AG04449 (cell line): Measurements from ENCODE around the gene ACTL8.

ENCODE experiments used
- CTCF ChIA-PET: fragments of 350-600 bp; formaldehyde crosslinking; extraction: SDS; loops from one replicate; lab custom pipeline; 2021; ENCODE audit warnings: antibody characterized with exemption; lab: Yijun Ruan, JAX
- POLR2A ChIA-PET: fragments of 400-600, 350-600 bp; formaldehyde crosslinking; extraction: SDS; loops from one replicate; lab custom pipeline; 2020; ENCODE audit warnings: antibody characterized with exemption, inconsistent platforms; lab: Yijun Ruan, JAX
- DNase-seq: peaks from one replicate; pipeline ENCODE4 v3.0.0-alpha.2; 2010; ENCODE audit warnings: low read depth, low spot score
- H3K4me3 ChIP-seq: 2 replicates; pipeline ENCODE4 v1.5.1; 2011; ENCODE audit warnings: low read depth, mild to moderate bottlenecking, control low read depth, low read length
- CTCF ChIP-seq: IDR thresholded peaks from one replicate; pipeline ENCODE4 v1.5.1; 2011; ENCODE audit warnings: mild to moderate bottlenecking, moderate library complexity, low read length, control low read depth, inconsistent platforms; ENCODE audit not compliant: insufficient read depth; ENCODE audit errors: missing control alignments

The ACTL8 gene

GRCh38 chr1:17713993-17714392, 41.1 kb upstream of the ACTL8 start:
- no peak for DNase-seq
- POLR2A ChIA-PET: interaction anchor here (0.6 kb wide), 1 partner anchor 34 kb away, joined by 4 read pairs; no protein-coding TSS in a partner anchor
- CTCF ChIA-PET: interaction anchor here (1.0 to 1.4 kb wide), 3 partner anchors 11 to 202 kb away, joined by 3 read pairs; no protein-coding TSS in a partner anchor
- TF ChIP-seq CTCF: no peak
- no peak overlapping the region for H3K4me3 ChIP-seq

- DNase-seq: no peak
- CTCF ChIA-PET: no interaction called here
- H3K4me3 ChIP-seq: no peak overlapping the region
- POLR2A ChIA-PET: no interaction called here
- no peak for TF ChIP-seq CTCF
Measured at GRCh38 chr1:17717594-17718535, 37.3 kb upstream of the ACTL8 start.

GRCh38 chr1:17719874-17720273, 35.3 kb upstream of the ACTL8 start:
- ChIA-PET POLR2A (no interaction called here), CTCF (interaction anchor here (1.1 to 1.5 kb wide), 3 partner anchors 58 to 189 kb away, joined by 3 to 7 read pairs (median 4); no protein-coding TSS in a partner anchor)
- peak; percentile 4 for DNase-seq
- H3K4me3 ChIP-seq: no peak overlapping the region
- TF ChIP-seq CTCF: no peak

GRCh38 chr1:17721444-17721843, 33.7 kb upstream of the ACTL8 start:
- H3K4me3 ChIP-seq: no peak overlapping the region
- ChIA-PET POLR2A (no interaction called here), CTCF (interaction anchor here (1.0 to 1.4 kb wide), 3 partner anchors 24 to 60 kb away, joined by 3 to 7 read pairs (median 5); no protein-coding TSS in a partner anchor)
- no peak for DNase-seq
- TF ChIP-seq CTCF: no peak

GRCh38 chr1:17723684-17724083, 31.4 kb upstream of the ACTL8 start:
- no peak for DNase-seq
- ChIA-PET CTCF (interaction anchor here (0.8 to 0.9 kb wide), 2 partner anchors 38 to 62 kb away, joined by 3 read pairs; no protein-coding TSS in a partner anchor), POLR2A (no interaction called here)
- peak; percentile 17 for TF ChIP-seq CTCF
- H3K4me3 ChIP-seq: no peak overlapping the region

GRCh38 chr1:17724150-17724549, 31.0 kb upstream of the ACTL8 start:
- no peak for TF ChIP-seq CTCF
- H3K4me3 ChIP-seq: no peak overlapping the region
- POLR2A ChIA-PET: no interaction called here
- CTCF ChIA-PET: no interaction called here
- no peak for DNase-seq
